ENCODE measurements around the gene RPE.

RPE gene

DNA sequence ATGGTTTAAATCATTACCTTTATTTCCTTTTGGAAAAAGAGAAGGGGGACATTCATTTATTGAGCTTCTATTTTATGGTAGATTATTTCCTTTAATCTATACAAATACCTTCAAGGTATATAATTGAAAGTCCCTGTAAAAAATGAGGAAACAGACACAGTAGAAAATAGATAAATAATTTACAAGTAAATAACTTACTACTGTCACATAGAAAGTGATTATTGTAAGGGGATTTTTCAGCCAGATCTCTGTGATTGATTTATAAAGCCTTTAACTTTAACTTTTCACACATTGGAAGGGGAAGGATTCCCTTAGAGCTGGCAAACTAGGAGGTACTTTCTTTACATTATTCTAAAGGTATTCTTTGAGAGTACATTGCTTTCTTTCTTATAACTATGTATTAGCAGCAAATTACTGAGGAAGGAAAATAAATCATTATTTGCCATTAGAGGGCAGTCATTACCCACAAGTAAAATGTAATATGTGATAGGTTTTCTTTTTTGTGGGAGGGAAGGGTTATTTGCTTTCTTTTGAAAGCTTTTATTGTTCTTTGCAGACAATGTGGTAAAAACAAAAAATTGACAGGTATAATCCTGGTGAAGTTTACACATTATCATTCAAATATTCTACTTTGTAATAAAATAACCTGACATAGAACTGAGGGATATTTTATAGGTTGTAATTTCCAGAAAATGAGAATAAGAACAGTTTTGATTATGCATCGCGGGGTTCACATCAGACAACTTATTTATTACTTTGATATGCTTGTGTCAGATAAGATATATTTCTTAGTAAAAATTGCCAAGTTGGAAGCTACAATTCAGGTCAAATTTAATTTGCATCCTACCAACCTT lies 24.8 kb upstream of the RPE start:
- TF ChIP-seq, protein P1, sequence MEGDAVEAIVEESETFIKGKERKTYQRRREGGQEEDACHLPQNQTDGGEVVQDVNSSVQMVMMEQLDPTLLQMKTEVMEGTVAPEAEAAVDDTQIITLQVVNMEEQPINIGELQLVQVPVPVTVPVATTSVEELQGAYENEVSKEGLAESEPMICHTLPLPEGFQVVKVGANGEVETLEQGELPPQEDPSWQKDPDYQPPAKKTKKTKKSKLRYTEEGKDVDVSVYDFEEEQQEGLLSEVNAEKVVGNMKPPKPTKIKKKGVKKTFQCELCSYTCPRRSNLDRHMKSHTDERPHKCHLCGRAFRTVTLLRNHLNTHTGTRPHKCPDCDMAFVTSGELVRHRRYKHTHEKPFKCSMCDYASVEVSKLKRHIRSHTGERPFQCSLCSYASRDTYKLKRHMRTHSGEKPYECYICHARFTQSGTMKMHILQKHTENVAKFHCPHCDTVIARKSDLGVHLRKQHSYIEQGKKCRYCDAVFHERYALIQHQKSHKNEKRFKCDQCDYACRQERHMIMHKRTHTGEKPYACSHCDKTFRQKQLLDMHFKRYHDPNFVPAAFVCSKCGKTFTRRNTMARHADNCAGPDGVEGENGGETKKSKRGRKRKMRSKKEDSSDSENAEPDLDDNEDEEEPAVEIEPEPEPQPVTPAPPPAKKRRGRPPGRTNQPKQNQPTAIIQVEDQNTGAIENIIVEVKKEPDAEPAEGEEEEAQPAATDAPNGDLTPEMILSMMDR (IDR thresholded peaks at IDR 0.05; ENCODE audit: low read depth, low read length, missing control alignments), result peak; percentile 31
- H3K4me3 ChIP-seq (ENCODE audit: low read depth, low read length), result no peak overlapping the region
- DNase-seq (ENCODE audit: low read depth), result peak; percentile 1

DNA sequence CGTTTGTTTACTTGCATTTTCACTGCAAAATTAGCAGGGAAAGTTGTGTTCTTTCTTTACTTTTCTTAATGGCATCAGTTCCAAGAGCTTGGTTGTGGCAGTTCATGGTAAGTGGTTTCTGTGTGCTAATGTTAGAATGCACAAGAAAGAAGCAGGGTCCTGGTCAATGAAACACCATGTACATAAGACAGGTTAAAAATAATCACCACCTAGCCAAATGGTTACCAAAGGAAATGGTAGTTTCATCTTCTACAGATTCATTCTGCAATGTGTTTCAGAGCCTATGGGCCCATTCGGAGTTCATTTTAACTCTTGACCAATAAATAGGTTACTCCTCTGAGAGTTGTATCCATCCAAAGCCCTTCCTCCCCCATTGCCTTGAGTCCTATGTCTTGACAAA lies 18.1 kb upstream of the RPE start:
- TF ChIP-seq, protein P1 (IDR thresholded peaks at IDR 0.05; ENCODE audit: low read depth, low read length, missing control alignments), result no peak

DNA sequence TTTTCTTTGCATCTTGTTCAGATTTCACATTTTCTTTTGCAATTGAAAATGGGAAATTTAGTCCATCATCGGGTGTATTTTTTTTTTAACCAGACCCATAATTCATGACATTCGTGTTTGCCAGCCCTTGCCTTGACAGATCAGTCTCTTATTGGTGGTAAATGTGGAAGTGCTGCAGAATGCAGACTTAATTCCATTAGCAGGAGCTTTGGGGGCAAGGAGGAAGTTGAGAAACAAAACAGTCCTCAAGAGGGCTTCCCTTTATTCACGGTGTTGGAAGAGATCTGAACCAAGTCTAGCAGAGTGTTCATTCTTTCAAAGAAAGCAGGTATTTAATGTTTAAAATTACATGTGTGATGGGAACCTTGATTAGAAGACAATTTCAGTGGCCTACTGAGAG lies 16.6 kb upstream of the RPE start:
- TF ChIP-seq, protein P1 (IDR thresholded peaks at IDR 0.05; ENCODE audit: low read depth, low read length, missing control alignments), result no peak
- no peak for DNase-seq (ENCODE audit: low read depth)
- no peak overlapping the region for H3K4me3 ChIP-seq (ENCODE audit: low read depth, low read length)

More for the DNA sequence above, 18.1 kb upstream of the RPE start:
- no peak overlapping the region for H3K4me3 ChIP-seq (ENCODE audit: low read depth, low read length)
- no peak for DNase-seq (ENCODE audit: low read depth)

DNA sequence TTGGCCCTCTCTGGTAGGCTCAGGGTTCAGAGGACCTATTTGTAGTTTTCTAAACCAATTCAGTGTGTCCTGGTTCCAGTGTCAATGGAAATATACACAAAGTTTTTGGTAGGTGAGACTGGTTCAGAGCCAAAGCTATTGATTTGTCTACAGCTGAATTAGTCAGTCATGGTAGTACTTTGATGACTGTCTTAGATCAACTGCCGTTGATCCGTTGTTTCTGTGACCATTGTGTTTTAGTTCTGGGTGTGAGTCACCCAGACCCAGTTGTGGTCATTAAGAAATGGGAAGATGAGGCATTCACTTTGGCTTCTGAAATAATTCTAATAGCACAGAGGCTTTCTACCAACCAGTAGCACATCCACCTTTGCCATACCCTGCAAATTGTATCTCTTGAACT lies 16.0 kb upstream of the RPE start:
- no peak for DNase-seq (ENCODE audit: low read depth)
- no peak overlapping the region for H3K4me3 ChIP-seq (ENCODE audit: low read depth, low read length)
- TF ChIP-seq, protein P1 (IDR thresholded peaks at IDR 0.05; ENCODE audit: low read depth, low read length, missing control alignments), result no peak

DNA sequence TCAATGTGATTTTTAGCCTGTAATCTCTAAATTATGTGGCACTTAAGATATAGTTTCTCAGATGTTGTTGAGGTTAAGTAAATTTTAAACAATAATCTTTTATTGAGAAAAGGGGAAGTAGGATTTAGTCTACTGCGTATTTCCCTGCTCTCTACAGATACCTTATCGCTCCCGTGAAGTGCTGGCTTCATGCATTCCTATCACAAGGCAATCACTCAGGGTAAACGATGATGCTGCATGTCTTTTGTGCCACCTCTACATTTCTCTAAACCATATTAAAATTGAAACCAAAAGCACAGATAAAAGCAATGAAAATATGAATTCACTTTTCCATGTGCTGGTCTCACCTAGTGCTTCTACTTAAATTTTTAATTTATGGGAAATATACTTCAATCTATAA lies 14.4 kb upstream of the RPE start:
- TF ChIP-seq, protein P1 (IDR thresholded peaks at IDR 0.05; ENCODE audit: low read depth, low read length, missing control alignments), result no peak
- H3K4me3 ChIP-seq (ENCODE audit: low read depth, low read length), result no peak overlapping the region
- no peak for DNase-seq (ENCODE audit: low read depth)

DNA sequence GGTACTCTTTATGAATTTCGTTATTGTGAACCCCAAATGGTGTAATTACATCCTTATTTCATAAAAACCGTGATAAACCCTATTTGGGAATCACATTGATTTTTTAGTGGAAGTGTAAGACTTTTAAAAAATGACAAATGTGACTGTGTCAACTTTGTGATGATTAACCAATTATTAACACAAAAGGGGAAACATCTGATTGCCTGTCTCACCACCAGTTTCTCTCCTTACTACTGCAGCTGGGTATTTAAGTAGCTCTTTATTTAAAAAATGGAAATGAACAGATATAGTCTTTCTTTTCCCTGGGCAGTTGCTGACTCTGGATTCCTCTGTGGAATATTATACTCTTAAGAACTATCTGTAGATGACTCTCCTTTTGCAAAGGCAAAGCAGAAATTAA lies 11.6 kb upstream of the RPE start:
- TF ChIP-seq, protein P1 (IDR thresholded peaks at IDR 0.05; ENCODE audit: low read depth, low read length, missing control alignments), result no peak
- no peak overlapping the region for H3K4me3 ChIP-seq (ENCODE audit: low read depth, low read length)
- DNase-seq (ENCODE audit: low read depth), result no peak

DNA sequence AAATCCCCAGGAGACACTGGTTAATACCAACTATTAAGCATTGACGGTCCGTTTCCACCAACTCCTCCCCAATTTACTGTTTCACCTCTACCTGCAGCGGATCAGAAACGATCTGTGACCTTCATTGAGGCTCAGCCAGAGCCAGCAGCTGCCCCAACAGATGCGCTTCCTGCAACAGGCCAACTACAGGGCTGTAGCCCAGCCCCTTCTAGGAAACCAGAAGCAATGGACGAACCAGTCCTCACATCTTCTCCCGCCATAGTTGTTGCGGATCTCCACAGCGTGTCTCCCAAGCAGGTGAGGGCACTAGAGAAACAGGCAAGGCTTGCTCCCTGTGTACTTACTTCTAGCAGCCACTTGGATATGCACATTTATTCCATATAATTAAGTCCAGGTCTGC lies 8.5 kb upstream of the RPE start:
- no peak overlapping the region for H3K4me3 ChIP-seq (ENCODE audit: low read depth, low read length)
- no peak for DNase-seq (ENCODE audit: low read depth)
- TF ChIP-seq, protein P1 (IDR thresholded peaks at IDR 0.05; ENCODE audit: low read depth, low read length, missing control alignments), result no peak

Measured in GM12864 (cell line).